GM19328 (cell line): ENCODE results near the gene CYTH1.
"Not testable (repeated sequence)": the region's sequence is repeated elsewhere in the genome, so short reads cannot be mapped to it uniquely, and the experiment has no call there.

Experiments
- ATAC-seq: cut with Tn5 transposase; IDR thresholded peaks from one replicate; pipeline ENCODE4 v1.9.1; 2021; ENCODE audit warnings: mild to moderate bottlenecking, moderate library complexity; ENCODE audit not compliant: unreplicated experiment

The CYTH1 gene

DNA sequence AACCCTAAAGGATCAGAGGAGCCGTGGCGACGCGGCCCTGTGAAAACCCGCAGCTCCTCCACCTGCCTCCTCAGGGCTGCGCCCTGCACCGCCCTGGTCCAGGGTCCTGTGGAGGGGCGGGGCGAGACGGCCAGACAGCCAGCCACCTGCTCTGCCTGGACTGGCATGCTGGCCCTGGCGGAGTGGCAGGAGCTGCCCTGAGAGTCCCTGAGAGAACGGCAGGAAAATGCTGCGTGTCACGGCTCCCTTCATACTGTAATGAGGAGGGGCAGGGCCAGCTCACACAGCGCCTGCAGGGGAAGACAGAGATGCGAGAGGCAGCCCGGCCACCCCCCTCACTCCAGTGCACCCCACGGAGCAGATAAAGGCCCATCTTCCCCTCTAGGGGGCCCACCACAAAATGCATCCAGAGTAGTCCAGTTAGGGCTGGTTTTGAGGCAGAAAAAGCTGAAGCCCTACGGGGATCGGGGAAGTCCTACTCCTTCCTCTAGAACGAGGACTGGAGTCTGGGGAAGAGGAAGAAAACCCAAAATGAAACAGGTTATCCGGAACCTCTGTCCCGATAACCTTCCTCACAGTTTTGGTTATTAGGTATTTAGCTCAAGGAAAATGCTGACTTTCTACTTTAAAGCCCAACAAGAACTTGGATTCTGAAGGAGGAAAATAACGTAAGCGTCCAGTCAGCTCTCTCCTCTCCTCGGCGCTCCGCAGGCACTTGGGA is 107.3 kb downstream of the CYTH1 start:
- ATAC-seq: no peak

DNA sequence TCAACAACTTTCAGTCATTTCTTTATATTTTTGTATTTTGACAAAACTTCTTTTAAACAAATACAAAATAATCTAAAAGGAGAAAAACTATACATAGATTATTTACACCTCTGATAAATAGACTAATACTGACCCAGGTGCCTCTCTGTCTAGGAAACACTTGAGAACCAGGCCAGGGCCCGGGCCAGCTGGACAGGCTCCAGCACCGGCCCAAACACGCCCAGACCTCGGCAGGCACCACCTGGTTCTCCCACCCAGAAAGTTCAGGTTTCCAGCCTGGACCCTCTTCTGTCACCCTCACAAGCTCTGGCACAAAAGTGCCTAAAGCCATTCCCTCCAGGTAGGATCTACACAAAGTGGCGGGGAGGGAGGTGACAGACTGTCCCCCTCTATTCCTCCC is 107.9 kb downstream of the CYTH1 start:
- ATAC-seq: no peak

DNA sequence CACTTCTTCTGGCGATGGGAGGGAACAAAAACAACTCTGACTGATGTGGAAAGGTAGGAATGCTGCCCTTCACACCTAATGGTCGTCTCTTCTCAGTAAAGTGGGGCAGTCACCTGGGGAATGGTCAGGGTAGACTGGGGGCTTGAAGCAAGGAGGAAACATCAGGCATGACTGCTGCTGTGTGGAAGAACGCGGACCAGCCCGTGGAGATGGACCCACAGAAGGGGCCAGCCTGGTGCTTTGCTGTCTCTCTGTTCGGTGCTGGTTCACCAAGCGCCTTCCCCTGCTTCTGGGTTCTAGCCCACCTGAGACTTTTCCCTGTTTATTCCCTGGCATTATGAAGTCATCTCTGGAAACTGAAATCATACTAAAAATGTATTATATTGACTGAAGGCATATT is 108.7 kb downstream of the CYTH1 start:
- ATAC-seq: no peak

DNA sequence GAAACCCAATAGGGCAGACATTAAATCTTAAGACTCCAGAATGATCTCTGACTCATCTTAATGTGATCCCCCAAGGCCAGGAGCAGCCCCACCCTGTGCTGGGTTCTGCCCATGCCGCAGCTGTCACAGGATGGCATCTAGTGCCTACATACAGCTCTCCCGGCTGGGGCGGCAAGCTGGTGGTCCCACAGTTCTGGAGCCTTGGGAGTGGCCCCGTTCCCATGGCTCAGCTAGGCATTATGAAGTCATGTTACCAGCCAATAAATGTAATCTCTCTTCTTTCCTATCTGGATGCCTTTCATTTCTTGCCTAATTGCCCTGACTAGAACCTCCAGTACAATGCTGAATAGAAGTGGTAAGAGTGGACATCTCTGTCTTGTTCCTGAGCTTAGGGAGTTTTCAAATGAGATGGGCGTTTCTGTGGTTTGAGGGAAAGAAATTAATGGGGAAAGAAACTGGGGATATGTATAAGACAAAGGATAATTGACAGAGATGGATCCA is 109.2 kb downstream of the CYTH1 start:
- no peak for ATAC-seq

DNA sequence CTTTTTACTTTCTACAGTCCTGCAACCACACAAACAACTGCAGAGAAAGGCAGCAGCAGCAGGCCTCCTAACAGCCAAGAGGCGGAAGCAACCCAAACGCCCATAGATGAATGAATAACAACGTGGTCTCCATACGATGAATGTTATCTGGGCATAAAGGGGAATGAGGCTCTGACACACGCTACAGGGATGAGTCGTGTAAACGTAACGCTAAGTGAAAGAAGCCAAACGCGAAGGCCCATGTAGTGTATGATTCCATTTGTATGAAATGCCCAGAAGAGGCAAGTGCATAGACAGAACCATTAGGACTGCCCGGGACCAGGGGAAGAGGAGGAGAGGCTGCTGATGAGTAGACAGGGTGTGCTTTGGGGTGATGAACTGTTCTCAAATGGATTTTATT is 110.1 kb downstream of the CYTH1 start:
- no peak for ATAC-seq

DNA sequence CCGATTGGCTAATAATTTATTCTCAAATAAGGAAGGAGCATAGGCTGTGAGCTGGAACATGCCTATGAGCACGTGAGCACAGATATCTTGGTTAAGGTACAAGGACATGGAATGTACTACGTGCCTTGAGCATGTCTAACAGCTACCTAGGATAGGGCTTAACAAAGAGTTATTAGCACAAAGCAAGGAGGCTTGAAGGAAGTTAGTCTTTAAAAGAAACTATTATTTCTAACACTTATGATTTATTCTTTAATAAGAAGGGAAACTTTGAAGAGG is 110.4 kb downstream of the CYTH1 start:
- not testable (repeated sequence) for ATAC-seq

DNA sequence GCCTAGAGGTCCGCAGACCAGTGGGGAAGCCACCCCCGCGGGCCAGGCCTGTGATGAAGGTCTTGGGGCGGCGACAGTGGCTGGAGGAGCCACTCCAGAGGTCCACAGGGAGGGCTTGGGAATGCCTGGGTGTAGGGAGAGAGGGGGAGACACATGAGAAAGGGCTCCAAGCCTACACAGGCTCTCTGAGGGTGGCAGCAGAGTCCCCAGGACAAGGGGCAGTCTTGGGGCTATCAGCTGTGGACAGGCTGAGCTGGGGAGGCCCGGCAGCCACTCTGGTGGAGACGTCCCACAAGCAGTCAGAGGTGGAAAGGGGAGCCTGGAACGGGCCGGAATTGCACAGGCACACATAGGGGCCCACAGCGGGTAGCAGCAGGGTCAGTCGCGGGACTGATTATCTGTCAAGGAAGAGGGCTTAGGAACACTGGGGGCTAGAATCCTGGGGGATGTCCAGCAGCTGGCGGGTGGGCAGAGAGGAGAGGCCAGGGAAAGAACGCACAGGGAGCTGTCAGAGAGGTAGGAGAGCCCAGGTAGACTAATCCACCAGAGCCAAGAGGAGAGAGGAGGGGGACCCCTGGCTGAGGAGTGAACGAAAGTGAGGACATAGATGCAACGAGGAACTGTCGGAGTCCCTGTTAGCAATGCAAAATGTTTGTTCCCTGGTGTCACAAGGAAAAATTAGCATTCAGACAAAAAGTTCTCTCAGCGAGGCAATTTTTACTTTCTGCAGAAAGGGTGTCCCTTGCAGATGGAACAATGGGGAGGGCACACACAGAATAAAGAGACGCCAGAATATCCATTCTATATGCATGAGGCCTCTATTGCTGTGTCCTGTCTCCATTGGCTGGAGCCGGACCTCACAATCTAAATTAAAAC is 111.0 kb downstream of the CYTH1 start:
- no peak for ATAC-seq

DNA sequence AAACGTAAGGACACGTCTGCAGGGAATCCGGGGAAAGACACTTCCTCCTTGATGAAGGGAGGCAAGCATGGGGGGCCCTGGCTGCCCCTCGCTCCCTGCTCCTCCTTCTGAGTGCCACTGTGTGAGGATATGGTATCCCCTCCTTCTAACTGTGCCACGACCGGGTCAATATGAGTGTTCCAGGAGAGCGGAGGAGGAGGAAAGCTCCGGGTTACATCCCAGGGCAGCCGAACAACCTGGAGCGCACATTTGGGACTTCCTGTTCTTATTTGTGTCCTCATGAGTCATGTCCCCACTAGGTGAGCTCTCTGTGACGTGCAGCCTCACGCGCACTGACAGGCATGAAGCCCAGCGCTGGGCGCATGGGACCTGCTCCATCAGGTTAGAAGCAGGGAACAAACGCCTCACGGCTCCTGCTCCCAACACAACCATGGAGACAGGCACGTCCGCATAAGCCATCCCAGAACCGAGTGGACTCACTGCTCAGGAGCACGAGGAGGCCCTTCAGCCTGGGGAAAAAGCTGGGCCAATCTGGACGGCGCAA is 112.0 kb downstream of the CYTH1 start:
- ATAC-seq: no peak

DNA sequence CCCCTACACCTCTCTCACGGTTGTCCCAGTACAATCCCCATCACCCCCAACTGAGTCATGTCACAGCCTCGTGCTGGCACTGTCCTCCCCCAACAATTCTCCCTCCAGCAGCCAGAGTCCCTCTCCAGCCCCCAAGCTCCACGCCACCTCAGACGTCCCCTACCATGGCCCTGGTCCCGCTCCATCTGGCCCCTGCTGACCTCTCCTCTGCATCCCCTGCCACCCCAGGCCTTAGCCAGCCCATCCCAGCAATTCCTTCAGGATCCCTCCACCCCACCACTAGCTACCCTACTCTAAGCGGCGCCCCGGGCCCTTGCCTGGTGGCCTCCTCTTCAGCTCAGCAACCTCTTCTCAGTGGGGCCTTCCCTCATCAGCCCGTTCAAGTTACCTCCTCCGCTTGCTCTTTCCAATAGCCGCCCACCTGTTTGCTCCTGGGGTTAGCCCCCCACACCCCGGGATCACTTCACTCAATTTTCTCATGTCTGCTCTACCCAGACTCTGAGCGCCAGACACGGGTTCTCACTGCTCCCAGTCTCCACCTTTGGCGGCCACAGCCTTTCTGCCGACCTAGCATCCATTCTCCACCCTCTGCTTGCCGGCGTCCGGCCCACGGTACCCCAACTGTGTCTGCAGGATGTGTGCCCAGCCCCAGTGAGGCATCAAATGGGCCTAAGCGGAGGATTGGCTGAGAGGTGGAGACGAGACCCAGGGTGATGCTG is 112.7 kb downstream of the CYTH1 start:
- no peak for ATAC-seq

DNA sequence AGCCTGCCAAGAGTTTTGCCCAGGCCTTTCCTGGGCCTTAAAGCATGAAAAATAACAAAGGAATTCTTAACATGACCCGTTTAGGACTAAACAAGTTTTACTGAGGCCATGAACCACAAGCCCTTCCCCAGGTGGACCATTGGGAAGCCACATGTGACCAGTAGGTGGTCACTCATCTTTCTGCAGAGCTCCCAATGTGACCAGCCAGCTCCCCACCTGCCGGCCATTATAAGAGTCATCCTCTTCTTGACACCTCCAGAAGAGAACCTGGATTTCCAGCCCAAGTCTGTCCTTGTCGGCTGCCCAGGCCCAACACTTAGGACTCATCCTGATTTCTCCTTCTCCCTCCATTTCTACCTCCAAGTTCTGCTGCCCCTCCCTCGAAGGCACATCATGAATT is 113.2 kb downstream of the CYTH1 start:
- ATAC-seq: no peak

DNA sequence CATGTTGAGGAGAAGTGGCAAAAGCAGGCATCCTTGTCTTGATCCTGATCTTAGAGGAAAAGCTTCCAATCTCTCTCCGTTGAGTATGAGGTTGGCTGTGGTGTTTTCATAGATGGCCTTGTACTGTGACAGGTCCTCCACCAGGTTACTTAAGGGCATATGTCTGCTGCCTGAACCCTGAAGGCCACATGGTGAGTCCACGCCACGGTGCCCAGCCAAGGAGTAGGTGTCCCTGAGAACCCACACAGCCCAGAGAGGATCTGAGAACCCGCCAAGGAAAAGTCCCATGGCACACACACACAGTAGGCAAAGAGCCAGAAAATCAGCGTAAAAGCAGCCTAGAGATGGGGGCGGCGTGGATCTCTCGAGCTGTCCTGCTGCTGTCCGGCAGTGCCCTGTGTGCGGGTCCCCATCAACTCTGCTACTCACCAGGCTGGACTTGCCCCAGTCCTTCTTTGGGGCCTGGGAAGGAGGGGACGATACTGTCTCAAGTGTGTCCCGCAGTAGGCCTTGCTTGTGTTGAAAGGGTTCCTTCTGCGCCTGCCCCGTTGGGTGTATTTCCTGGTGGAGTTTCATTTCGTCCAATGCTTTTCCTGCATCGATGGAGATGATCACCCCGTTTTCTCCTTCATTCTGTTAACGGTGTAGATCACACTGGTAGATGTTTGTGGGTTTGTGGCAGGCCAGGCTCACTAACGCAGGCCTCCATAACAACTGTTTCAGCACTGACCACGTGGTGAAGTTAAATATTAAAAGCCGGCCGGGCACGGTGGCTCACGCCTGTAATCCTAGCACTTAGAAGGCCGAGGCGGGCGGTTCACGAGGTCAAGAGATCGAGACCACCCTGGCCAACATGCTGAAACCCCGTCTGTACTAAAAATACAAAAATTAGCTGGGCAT is 114.1 kb downstream of the CYTH1 start:
- no peak for ATAC-seq

DNA sequence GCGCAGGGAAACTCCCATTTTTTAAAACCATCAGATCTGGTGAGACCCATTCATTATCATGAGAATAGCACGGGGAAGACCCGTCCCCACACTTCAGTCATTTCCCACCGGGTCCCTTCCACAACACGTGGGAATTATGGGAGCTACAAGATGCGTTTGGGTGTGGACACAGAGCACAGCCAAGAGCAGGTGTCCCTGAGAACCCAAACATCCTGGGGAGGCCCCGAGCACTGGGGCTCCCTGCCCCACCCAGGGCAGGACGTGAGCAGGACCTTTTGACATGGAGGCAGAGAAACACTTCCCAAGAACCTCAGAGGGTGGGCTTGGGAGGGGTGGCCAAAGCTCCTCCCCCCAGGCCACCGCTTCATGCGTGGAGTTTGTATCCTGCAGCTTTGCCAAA is 115.0 kb downstream of the CYTH1 start:
- ATAC-seq: no peak

DNA sequence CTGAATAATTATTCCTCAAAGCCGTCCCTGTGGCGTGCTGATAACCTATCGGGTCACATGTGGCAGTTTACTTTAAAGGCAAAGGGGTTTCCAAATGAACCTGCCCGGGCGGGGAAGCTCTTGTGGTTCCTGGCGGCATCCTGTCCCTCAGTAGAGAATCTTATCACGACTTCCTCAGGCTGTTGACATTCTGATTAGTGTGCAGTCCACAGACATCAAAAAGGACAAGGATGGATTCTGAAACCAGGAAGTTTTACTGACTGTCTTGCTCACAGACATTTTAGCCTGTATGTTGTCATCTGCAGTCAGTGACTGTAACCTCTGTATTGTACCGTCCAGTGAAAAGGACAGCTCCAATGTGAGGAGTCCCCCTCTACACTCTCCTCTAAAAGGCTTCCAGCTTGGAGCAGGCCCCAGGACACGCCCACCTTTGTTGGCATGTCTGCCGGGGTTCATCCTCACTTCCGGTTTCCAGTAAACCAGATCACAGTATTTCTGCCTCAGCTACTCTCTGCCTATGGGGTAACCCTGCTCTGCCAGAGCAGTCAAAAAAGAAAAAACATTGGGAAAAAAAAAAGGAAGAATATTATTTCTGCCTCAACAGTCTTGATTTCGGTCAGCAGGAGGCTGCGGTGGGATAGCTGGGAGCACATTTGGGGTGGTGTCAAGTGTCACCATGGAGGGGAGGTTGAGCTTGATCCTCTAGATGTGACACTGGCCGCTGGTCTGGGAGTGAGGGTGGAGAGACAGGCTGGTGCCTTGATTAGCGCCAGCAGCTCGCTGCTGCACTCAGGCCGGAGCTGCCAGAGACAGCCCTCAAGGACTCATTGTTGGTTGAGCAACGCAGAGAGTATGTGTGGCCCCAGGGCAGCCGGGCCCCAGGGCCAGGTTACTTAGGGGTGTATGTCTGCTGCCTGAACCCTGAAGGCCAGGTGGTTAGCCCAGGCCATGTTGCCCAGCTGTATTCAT is 115.8 kb downstream of the CYTH1 start:
- no peak for ATAC-seq

DNA sequence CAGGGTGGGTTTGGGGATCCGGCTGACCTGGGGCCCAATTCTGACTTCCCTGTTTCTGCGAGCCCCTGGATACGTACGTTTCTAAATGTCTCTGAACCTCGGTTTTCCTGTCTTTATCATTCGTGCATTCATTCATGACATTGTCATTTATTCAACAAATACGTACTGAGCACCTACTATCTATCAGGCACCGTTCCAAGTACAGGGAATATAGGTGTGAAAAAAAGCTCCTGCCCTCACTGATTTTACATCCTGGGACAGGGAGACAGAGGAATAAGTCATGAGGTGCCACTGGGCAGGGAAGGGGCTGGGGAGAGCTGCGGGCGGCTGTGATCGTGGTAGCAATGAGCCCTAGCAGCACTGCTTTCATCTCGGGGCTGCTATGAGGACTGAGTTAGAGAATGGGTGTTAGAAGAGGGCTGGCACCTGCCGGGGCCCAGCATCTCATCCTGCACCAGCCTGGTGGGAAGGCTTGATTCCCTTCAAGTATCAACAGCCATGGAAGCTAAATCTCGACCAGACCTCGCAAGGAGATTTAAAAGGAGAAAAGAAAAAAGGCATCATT is 116.6 kb downstream of the CYTH1 start:
- no peak for ATAC-seq

DNA sequence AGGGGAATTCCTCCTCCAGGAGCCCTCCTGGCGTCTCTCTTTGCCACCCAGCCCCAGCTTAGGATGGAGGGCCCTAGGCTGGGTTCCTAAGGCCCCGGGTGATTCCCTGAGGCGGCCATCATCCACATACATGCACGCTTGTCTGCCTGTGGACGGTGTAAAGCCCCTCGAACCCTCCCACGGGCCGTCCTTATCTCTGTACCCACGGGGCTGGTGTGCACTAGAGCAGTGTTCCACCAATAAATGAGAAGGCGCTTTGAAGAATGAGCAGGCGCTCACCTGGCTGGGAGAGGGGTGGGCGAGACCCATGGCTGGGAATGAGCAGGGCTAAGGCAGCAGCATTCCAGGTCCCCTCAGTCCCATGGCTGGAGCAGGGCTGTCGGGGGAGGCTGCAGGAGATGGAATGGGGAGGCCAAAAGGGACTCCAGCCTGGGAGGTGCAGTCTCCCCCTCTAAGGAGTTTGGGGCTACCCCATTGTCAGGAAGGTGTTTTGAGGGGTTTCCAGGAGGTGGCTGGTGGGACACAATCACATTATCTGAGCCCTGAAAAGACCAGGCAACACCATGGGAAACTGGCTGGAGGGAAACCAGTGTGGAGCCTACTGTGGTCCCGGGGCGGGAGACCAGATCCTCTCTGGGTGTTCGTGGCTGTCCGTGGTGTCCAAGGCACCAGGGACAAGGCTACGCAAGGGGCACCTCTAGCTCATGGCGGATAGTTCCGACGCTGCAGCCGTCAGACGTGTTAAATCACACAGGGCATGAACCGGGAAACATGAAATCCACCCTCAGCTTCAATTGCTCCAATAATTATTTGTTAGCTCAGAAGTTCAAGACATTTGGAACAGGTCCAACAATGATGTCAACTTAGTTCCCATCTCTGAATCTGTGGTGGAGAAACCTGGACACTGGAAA is 117.3 kb downstream of the CYTH1 start:
- no peak for ATAC-seq

DNA sequence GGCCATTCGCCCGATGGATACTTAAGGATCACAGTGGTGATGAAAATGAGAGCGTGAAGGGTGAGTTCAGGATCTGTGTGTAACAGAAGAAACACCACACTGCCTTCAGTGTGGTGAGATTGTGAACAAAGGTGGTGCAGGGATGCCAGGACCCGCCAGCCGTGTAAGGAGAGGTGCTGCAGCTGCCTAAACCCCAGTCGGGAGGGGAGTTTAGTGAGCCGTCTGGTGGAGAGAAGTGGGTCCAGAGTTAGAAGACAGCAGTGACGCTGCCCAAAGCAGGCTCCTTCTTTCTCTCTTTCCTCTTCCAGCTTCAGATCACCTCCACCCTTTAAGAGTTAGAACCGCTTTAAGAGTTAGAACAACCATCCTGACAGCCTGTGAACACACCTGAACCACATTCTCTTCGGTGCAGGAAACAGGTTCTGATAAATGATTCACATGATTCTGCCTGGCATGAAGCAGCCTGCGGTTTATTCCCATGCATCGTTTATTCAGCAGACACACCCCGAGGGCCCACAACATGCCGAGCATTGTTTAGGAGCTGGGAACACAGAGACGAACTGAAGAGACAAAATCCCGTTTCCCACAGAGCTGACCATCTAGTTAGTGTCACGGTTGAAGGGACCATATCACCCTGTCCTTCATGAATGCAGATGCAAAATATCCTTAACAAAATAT is 120.8 kb downstream of the CYTH1 start:
- no peak for ATAC-seq

DNA sequence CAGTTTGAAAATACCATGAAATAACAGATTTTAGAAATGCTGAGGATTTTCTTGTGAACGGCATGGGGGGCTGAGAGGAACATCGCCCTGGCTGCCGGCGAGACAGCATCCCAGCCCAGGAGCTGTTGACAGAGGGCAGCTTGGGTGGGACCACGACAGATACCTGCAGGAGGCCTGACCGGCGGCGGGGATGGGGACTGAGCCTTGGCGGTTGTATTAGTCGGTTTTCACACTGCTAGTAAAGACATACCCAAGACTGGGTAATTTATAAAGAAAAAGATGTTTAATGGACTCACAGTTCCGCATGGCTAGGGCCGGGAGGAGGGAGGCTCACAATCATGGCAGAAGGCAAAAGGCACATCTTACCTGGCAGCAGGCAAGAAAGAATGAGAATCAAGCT is 122.5 kb downstream of the CYTH1 start:
- no peak for ATAC-seq
